ENCODE data around the gene RAB11FIP5.

Gene RAB11FIP5

DNA sequence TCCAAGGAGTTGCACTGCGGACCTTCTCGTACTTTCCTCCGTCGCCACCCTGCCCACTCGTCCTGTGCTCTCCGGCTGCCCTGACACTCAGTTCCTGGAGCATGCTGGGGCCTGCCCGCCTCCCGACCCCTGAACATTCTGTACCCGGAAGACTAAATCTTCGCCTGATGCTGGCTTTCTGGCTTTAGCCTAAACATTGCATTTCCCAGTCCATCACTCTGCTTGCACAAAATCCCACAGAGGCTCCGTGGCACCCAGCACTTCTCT is 40.7 kb downstream of the RAB11FIP5 start:
- peak overlapping the region; percentile 86 for H3K4me3 ChIP-seq (ENCODE audit: low read length)
- TF ChIP-seq, protein P1, sequence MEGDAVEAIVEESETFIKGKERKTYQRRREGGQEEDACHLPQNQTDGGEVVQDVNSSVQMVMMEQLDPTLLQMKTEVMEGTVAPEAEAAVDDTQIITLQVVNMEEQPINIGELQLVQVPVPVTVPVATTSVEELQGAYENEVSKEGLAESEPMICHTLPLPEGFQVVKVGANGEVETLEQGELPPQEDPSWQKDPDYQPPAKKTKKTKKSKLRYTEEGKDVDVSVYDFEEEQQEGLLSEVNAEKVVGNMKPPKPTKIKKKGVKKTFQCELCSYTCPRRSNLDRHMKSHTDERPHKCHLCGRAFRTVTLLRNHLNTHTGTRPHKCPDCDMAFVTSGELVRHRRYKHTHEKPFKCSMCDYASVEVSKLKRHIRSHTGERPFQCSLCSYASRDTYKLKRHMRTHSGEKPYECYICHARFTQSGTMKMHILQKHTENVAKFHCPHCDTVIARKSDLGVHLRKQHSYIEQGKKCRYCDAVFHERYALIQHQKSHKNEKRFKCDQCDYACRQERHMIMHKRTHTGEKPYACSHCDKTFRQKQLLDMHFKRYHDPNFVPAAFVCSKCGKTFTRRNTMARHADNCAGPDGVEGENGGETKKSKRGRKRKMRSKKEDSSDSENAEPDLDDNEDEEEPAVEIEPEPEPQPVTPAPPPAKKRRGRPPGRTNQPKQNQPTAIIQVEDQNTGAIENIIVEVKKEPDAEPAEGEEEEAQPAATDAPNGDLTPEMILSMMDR (conservative IDR thresholded peaks at IDR 0.05; ENCODE audit: low read depth, low read length), result no peak
- DNase-seq (ENCODE audit: low read depth), result no peak

DNA sequence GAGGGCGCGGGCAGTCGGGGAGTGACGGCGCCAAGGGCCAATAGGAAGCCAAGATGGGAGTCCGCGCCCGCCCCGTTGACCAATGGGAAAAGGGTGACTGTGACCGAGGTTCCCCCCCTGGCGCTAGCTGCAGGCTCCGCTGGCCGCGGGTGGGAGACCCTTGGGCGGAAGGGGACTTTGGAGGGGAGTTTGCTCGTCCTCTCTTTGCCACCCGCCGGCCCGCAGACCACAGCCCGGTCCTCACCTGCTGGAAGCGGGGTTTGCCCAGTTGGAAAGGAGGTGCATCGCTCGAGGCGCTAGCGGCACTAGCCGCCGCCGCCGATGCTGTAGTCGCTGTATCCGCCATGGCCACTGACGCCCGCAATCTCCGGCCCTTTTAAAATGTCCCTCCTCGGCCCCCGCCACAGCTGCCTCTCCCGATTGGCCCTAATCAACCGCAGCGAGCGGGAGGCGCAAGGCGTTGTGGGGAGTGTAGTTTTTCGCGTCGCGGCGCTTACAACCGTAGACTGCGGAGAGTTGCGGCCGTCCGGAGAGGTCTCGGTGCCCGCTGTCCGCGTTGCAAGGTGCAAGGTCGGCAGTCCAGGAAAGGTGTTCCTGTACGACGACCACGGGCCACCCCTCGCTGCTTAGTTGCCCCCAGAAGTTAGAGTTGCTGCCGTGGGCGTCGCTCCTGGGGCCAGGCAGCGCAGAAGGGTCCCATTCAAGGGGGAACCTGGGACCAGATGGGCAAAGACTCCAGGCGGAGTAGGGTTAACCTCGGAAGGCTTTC is 41.2 kb downstream of the RAB11FIP5 start, which contains the start of gene SFXN5:
Gene SFXN5 (minus strand): TSS at position 353 of the 769 bp plus-strand sequence. CDS start 7 bp downstream, at position 346.
- DNase-seq (ENCODE audit: low read depth), result peak; percentile 63
- TF ChIP-seq, protein P1 (conservative IDR thresholded peaks at IDR 0.05; ENCODE audit: low read depth, low read length), result peak; percentile 9
- peak within 1 kb of the TSS; percentile 86 for H3K4me3 ChIP-seq (ENCODE audit: low read length)

DNA sequence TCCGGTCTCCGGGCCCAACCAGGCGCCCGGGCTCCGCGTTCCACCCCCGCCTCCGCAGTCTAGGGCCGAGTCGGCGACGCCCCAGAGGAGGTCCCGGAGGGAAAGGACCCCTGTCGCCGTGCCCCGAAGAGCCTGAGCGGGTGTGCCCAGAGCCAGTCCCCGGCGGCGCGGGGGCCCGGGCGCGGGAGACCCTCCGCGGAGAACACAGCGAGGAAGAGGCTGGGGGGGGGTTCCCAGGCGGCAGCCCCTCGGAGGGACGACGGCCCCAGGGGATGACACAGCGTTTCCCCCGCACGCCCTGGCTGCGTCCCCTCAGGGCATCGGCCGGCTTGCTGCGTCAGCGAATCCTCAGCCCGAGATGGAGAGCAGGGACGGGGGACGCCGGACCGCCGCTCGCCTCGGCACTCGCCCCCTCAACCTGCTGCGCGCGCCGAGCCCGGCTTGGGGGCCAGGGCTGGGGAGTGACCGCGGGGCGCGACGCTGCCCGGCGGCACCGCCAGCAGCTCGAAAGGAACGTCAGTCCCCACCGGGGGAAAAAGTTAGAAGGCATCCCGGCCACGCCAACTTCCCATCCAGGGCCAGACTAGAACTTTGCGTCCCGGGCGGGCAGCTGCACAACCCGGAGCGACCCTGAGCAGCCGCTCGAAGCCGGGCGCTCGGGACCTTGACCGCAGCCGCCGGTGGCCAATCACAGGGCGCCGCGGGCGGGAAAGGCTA is 41.9 kb downstream of the RAB11FIP5 start:
- peak overlapping the region; percentile 86 for H3K4me3 ChIP-seq (ENCODE audit: low read length)
- peak; percentile 72 for DNase-seq (ENCODE audit: low read depth)

DNA sequence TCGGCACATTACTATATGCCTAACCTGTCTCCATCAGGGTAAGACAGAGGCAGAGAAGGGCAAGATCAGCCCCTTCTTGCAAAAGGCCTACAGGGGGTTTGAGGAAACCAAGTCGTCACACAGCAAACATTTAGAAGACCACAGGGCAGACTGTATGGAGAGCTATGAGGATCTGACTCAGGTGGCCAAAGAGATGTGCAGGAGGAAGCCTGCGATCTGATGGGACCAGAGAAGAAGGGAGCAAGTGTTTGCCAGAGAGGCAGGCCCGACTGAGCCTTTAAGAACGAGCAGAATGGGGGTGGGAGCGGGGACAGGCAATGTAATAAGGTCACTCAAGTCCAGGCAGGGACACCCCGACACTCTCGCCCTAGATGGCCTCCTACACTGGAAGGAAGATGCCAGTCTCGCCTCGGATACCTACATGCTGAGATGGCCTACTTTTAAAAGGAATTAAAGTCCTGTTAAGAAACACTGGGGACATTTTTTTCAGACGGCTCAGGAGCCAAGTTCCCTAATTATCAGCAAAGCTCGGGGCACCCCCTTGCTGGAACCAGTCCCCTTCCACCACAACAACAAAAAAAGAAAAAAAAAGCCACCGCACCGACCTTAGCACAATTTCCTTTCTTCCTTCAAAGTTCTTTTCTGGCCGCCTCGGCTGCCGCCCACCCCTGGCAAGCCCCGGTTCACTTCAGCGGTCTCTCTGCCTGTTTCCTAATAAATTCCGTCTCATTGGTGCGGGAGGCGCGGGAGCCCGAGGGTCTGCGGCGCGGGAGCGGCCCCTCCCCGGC is 42.7 kb downstream of the RAB11FIP5 start:
- H3K4me3 ChIP-seq (ENCODE audit: low read length), result peak overlapping the region; percentile 86
- TF ChIP-seq, protein P1 (conservative IDR thresholded peaks at IDR 0.05; ENCODE audit: low read depth, low read length), result no peak
- no peak for DNase-seq (ENCODE audit: low read depth)

More for the DNA sequence above, 41.9 kb downstream of the RAB11FIP5 start:
- TF ChIP-seq, protein P1 (conservative IDR thresholded peaks at IDR 0.05; ENCODE audit: low read depth, low read length), result no peak

DNA sequence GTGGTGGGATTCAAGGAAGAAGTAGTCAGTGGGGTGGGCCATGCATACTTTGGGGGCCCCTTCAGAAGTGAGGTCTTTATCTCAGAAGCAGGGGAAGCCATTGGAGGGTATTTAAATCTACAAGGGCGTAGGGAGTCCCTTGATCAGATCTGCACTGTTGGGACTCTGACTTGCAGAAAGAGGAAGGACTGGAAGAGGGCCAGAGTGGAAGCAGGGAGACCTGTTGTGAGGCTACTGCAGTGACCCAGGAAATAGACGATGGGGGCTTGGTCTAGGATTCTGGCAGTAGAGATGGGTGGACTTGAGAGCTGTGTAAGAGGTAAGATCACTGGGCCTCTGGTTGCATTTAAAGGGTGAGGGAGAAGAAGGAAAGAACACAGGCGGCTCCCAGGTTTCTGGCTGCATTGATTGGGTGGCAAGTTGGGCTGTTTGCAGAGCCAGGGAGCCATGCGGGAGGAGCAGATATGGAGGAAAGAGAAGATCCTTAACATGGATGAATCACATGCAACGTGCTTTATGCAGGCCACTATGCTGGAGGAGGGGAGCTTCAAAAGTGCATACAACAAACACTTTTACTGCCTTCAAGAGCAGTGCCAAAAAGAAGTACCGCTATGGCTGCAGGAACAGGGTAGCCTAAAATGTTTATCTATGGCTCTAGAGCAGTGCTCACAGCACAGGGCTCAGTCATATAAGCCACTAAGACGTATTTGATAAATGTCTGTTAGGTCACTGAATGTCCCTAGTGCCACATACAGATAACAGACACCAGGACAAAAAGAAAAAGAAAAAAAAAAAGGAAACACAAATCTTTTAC is 43.5 kb downstream of the RAB11FIP5 start:
- peak overlapping the region; percentile 86 for H3K4me3 ChIP-seq (ENCODE audit: low read length)
- TF ChIP-seq, protein P1 (conservative IDR thresholded peaks at IDR 0.05; ENCODE audit: low read depth, low read length), result no peak
- no peak for DNase-seq (ENCODE audit: low read depth)

DNA sequence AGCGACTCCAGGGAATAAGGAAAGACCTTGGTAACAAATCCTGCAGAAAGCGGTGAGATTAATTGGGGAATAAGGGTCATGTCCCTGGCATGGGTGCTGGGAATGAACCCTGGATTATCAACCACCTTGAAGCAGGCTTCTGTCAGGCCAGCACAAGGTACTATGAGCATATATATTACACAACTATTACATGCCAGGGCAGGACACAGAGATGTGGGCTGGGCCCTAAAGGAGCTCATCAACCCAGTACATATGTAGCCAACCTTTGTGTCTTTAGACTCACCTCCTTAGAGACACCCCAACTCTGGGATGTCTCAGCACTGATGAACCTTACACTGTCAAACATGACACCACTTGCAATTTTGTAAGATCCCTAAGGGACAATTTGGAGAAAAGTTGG is 44.6 kb downstream of the RAB11FIP5 start:
- no peak overlapping the region for H3K4me3 ChIP-seq (ENCODE audit: low read length)
- TF ChIP-seq, protein P1 (conservative IDR thresholded peaks at IDR 0.05; ENCODE audit: low read depth, low read length), result no peak
- no peak for DNase-seq (ENCODE audit: low read depth)

Data from retinal pigment epithelial cell (primary cell).